Occipital lobe (tissue), 2 donors: ENCODE measurements around the gene DDX51. TPM values are rescaled to one million over a fixed set of nuclear protein-coding genes. Genes with fewer than 3 reads are reported as not detected.

Experiments
- DNase-seq: peaks from one replicate; lab custom pipeline; 2025; lab: John Stamatoyannopoulos, UW
- total RNA-seq: library from RNA; depleted of rRNA; stranded (reverse); fragments of >200 nt; gene quantifications from one replicate; pipeline ENCODE4 v1.2.3, GENCODE V29; 2014

The DDX51 gene
- total RNA-seq, 1 donor from 2014 or later = 7.6 TPM

- no peak for DNase-seq
These were observed 23.6 kb upstream of the DDX51 start for GRCh38 chr12:132167611-132168310.

DNA sequence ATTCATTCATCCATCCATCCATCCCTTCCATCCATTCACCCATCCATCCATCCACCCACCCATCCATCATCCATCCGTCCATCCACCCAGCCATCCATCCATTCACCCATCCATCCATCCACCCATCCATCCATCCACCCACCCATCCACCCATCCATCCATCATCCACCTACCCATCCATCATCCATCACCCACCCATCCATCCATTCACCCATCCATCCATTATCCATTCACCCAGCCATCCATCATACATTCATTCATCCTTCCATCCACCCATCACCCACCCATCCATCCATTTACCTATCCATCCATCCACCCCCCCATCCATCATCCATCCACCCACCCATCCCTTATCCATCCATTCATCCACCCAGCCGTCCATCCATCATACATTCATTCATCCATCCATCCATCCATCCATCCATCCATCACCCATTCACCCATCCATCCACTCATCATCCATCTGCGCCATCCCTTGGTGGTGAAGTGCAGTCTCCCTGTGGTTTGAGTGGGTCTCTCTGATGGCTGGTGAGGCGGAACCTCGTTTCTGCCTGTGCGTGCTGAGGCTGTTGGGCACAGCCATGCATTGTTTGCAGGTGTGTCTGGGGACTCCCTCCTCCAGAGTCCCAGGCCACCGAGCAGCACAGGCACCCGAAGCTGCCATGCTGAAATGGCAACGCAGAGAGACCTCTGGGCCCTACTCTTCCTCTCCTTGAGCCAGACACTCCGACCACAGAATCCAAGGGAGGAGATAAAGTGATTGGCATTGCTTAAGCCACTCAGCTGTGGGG is 22.9 kb upstream of the DDX51 start:
- no peak for DNase-seq

DNA sequence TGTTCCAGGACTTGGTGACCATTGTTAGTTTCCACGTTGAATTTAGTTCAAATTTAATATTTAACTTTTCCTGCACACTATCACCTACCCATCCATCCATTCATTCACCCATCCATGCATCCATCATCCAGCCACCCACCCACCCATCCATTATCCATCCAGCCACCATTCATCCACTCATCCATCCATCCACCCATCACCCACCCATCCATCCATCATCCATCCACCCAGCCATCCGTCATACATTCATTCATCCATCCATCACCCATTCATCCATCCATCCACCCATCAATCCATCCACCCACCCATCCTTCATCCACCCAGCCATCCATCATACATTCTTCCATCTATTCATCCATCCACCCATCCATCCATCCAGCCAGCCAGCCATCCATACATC is 22.0 kb upstream of the DDX51 start:
- no peak for DNase-seq

- DNase-seq = no peak
These were observed 21.5 kb upstream of the DDX51 start for GRCh38 chr12:132165584-132165983.

DNA sequence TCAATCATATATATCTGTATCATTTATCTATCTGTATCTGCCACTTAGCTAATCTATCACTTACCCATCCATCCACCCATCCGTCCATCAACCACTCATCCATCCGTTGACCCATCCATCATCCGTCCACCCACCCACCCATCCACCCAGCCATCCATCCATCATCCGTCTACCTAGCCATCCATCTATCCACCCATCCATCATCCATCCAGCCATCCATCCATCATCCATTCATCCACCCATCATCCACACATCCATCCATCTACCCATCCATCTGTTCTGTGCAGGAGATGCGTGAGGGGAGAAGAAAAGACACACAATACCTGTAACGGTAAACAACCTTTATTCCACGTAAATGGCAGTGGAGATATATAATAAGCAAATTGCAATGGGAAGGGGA is 20.3 kb upstream of the DDX51 start:
- DNase-seq = no peak

- DNase-seq = no peak
These were observed 19.8 kb upstream of the DDX51 start for GRCh38 chr12:132163911-132164288.

- no peak for DNase-seq
These were observed 19.2 kb upstream of the DDX51 start for GRCh38 chr12:132163041-132163910.

DNA sequence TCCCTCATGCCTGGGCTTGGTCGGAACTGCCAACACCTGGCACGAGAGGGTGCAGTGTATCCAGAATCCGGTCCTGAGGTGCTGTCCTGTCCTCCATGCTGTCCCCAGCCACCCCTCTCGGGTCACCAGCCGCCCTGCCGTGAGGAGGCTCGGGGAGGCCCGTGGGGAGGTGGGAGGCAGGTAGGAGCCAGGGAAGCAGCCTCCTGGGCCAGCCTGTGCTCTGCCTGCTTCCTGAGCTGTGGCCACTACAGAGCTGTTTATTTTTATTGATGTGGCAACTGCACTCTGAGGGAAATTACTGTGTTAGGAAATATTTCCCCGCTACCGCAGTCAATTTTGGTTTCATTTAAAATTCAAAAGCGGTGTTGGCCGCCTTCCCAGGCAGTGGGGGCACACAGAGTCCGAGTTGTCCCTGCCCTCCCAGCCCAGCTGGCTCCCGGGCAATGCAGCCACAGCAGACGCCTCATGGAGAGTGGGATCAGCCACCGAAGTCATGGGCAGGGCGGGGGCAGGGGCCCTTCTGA is 18.5 kb upstream of the DDX51 start:
- no peak for DNase-seq

- DNase-seq = no peak
These were observed 17.8 kb upstream of the DDX51 start for GRCh38 chr12:132161796-132162507.

DNA sequence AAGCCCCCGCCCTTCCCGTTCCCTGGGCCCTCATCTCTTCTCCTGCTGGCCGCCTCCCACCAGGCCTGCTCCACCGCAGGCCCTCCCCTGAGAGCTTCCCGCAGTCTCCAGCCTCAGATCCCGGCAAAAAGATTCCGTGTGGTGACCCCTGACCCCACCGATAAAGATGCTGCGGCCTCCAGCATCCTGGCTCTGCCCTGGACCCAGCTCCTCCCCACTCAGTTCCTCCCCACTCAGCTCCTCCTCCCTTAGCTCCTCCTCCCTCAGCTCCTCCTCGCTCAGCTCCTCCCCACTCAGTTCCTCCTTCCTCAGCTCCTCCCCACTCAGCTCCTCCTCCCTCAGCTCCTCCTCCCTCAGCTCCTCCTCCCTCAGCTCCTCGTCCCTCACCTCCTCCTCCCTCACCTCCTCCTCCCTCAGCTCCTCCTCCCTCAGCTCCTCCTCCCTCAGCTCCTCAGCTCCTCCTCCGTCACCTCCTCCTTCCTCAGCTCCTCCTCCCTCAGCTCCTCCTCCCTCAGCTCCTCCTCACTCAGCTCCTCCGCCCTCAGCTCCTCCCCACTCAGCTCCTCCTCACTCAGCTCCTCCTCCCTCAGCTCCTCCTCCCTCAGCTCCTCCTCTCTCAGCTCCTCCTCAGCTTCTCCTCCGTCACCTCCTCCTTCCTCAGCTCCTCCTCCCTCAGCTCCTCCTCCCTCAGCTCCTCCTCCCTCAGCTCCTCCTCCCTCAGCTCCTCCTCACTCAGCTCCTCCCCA is 17.1 kb upstream of the DDX51 start:
- DNase-seq = no peak

GRCh38 chr12:132160601-132161035 is 16.5 kb upstream of the DDX51 start:
- no peak for DNase-seq

- no peak for DNase-seq
These were observed 15.9 kb upstream of the DDX51 start for GRCh38 chr12:132160016-132160415.

- DNase-seq = no peak
These were observed 15.5 kb upstream of the DDX51 start for GRCh38 chr12:132159555-132160003.

DNA sequence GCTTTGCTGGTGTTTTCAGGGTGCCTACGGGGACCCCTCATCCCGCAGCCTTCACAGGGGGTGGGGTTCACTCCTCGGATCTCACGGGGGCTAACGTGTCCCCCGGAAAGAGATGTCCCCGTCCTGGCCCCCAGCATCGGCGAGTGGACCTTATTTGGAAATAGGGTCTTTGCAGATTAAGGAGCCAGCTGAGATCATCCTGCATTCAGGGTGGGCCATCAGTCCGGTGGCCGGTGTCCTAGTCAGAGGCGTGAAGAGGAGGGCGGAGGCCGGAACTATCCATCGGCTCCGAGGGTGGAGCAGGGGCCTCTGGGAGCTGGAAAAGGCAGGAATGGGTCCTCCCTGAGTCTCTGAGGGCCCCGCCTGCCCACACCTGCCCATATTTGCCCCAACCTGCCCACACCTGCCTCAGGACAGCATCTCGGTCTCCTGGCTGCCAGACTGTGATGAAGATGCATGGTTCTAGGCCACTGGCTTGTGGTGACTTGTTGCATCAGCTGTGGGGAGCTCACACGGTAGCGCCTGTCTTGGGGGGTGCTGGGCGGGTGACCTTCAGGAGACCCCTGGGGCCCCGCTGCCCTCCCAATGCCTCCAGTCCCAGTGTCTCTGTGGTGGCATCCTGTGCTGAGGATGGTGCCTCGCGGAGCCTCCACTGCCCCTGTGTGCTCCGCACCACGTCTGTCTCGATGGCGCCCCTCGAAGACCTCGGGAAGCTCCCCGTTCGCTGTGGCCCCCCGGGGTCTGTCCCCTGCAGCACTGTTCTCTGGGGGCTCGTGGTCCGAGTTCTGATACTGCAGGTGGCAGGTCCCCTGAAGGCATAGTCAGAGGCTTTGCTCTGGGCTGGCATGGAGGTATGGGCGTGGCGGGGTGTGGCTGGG is 14.8 kb upstream of the DDX51 start:
- DNase-seq = no peak

GRCh38 chr12:132157733-132158409 is 13.8 kb upstream of the DDX51 start:
- no peak for DNase-seq

- DNase-seq = no peak
These were observed 12.6 kb upstream of the DDX51 start for GRCh38 chr12:132156573-132157325.

DNA sequence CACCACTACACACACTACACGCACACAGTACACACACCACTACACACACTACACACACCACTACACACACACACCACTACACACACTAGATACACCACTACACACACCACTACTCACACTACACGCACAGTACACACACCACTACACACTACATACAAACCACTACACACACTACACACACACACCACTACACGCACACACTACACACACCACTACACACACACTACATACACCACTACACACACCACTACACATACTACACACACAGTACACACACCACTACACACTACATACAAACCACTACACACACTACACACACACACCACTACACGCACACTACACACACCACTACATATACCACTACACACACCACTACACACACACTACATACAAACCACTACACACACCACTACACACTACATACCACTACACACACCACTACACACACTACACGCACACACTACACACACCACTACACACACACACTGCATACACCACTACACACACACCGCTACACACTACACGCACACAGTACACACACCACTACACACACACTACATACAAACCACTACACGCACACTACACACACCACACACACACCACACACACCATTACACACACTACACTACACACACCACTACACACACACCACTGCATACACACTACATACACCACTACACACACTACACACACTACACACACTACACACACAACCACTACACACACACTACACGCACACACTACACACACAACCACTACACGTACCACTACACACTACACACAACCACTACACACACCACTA is 11.9 kb upstream of the DDX51 start:
- DNase-seq = no peak
